Stimulated activated CD8-positive, alpha-beta memory T cell treated with anti-CD3 and anti-CD28 coated beads, Interleukin-4, amount 100 ng/mL, for 48 hours (primary cell): ENCODE results near the gene ZCCHC7.

ENCODE experiments used
- DNase-seq: peaks from one replicate; pipeline ENCODE4 v3.0.0-alpha.2; 2020

Gene ZCCHC7

DNA sequence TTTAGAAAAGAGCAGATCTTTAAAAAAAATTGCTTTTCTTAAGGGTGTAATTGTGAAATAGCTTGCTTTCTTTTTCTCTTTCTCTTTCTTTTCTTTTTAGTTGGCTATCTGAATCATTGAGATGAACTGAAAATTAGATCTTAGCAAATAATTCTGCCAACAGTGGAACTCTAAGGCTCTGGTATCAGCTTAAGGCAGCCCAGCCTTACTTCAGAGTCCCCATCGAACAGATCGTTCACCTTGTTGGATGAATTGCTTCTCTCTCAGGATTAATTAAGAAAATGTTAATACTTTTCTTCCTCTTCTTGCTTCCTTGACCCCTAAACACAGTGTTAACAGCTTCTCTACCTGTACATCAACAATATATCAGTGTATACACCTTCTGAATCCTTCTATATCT is 92.1 kb downstream of the ZCCHC7 start:
- no peak for DNase-seq

DNA sequence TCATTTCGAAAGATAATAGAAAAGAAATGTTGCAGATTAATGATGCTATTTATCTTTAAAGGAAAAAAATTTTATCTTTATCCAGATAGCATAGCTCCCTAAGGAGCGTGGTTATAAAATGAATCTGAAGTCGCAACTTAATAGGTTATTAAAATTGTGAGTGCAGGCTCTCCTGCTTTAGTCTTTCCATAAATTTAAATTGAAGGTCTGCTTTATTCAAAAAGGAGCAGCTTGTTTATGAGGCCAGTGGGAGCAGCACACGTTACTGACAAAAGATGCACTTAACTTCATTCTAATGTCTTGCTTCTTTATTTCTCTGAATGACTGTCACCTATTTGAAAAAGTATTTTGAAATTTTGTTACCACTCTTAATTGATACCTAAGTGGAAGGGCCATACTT is 95.0 kb downstream of the ZCCHC7 start:
- no peak for DNase-seq

DNA sequence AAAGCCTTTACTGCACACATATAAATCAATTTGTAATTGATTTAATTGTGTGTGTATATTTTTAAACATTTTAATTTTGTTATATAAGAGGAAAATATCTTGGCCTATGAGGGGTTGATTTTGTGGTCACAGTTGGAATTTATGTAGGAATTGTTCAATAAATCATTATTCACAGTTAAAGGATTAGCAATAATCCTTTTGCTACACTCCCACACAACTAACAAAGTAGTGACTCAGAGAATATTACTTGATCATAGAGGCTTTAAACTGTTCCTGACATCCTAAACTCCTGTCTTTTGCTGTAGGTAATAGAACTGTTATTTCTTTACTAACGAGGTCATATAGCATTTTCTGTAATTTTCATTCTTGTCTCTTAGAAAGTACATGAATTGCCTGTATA is 95.5 kb downstream of the ZCCHC7 start:
- DNase-seq = no peak

DNA sequence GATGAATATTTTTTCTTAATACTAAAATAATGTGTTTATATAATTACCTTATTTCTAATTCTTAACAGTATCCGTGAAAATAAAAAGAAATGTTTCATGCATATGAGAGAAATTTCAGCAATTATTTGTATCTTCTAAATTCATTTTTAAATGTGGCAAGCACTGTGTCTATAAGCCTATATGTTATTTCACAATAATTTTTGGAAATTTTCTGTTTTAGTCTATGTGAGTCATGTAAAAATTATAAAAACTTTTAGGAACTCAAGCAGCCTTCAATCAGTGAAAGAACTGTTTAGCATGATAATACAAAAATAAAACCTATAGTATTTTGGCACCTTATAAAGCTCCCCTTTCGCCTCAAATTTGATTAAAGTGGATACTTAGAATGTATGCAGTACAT is 96.8 kb downstream of the ZCCHC7 start:
- no peak for DNase-seq

DNA sequence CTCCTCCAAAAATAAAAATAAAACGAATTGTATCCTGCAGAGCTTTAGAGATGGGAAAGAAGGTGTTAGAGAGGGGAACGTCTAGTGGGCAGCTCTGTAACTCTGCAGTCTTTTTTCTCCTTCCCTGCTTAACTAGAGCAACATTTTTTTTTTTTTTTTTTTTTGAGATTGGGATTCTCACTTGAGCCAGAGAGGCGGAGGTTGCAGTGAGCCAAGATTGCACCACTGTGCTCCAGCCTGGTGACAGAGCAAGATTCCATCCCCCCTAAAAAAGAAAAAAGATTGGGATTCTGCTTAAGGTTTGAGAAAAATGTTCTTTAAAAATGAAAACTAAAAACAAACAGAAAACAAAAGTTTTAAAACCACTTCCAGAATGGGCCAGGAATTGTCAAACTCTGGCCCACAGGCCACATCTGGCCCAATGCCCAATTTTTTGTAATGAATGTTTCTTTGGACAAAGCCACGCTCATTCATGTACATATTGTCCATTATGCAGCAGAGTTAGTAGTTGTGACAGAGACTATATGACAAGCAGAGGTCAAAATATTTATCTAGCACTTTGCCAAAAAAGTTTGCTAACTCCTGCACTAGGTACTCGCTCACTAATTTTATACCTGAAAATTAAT is 98.5 kb downstream of the ZCCHC7 start:
- DNase-seq = no peak

DNA sequence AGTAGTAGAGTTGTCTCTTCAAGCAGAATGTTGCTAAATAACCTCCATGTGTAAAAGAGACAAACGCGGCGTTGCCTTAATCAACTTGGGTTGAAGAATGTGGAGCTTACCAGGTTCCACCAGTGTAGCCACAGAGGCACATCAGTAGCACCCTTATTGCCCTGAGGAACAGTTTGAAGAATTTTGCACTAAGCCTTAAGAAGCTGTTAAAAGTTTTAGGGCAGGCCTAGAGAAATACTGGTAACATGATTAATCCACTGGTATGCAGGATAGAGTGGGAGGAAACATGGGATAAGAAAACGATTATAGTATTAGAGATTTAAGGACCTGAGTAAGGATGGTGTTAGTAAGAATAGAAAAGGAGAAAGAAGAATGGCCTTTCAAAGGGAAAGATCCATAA is 100.6 kb downstream of the ZCCHC7 start:
- DNase-seq = no peak

DNA sequence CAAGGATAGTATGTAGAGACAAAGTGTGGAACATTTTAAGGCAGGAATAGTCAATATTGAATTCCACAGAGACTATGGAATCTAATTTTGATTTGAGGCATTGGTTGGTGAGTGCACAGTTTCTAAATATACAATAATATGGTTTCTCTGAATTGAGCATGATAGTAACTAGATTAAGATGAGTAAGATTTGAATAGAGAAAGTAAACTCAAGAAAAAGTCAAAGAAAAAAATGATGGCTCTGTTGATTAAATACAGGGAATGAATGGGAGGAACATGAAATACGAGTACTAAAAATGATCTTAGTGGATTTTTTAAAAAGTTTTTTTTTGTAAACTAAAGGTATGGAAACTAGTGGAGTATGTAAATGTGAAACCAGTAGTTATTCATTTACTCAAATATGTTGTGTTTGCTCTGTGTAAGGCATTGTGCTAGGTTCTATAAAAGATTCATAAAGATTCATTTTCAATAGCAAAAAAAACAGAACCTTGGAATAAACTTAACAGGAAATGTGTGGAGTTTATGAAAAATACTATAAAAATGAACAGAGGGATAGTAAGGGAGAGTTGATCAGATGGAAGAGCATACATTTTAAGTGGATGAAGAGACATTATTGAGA is 101.2 kb downstream of the ZCCHC7 start:
- no peak for DNase-seq

DNA sequence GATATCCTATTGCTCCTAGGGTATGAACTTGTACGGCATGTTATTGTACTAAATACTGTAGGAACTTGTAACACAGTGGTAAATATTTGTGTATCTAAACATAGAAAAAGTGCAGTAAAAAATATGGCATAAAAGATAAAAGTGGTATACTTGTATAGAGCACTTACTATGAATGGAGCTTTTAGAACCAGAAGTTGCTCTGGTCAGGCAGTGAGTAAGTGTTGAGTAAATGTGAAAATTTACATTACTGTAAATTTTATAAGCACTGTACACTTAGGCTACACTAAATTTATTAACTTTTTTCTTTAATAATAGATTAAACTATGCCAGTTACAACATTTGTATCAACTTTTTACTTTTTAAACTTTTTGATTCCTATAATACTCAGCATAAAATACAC is 109.1 kb downstream of the ZCCHC7 start:
- no peak for DNase-seq

DNA sequence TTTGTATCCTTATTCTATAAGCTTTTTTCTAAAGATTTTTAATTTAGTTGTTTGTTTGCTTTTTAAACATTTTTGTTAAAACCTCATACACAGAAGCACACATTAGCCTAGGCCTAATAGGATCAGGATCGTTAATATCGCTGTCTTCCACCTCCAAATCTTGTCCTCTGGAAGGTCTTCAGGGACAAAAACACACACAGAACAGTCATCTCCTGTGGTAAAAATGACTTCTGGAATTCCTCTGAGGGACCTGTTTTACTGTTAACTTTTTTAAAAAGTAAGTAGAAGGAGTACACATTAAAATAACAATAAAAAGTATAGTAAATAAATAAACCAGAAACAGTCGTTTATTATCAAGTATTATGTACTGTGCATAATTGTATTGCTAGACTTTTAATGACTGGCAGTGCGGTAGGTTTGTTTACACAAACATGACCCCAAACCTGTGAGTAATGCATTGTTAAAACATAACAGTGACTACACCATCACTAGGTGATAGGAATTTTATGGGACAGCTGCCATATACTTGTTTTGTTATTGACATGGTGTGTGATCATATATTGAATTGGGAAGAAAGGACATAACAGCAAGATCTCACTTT is 109.6 kb downstream of the ZCCHC7 start:
- DNase-seq = no peak

DNA sequence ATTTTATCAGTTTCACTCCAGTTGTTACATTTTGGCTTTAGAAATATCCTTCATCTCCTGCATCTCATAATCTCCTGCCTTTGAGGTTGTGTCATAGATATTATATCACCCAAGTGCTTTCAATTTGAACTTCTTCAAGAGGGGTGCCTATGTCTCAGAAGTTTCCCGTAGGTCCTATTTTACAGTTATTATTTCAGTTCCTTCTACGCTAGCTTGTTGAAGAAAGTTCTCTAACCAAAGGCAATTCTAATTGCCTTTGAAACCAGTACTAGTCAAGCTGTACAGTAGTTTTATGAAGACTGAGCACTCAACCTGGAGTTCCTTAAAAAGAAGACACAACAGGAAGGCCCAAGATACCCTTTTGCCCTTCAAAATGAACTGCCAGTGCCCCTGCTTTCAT is 116.4 kb downstream of the ZCCHC7 start:
- DNase-seq = no peak

DNA sequence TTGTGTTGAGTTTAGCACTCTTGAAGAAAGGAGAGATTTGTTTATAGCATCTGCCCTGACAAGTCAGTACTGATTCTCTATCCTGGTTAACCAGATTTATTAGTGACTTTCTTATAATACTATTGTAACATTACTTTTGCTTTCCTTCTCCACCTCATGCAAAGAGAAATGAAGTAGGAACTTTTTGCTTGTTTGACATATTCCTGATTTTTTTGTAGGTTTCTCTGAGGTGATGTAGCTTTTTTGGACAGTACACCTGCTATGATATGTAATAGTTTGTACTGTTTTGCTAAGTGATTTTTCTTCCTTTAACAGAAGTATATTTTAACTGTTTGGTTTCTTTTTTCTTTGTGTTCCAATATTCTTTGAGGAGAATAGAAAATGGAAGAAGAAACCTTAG is 117.7 kb downstream of the ZCCHC7 start:
- DNase-seq = no peak

DNA sequence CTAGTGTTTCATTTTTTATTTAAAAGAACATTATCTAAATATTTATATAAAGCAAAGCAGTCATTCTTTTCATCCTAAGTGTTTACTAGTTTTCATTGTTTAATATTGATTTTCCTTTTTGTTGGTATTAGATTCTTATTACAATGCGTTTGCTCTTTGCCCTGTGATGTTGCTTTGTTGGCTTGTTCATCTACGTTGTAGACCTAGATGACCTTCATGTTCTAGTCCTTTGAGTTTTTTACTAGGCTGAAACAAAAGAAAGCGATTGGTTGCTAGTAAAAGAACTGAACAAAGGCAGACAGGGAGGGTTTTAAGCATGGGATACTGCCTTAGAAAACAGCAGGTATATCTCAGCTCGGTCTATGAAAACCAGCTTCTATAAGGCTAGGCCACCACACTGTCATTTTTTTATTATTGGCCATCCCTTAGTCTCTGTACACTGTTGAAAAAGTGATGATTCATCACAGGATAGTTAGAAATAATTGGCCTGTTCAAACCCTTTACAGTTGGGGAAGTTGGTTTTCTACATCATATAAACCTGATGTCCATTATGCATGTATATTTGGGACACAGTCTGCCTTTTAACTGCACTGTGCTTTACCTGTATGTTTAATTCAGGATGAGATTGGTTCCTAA is 119.0 kb downstream of the ZCCHC7 start:
- DNase-seq = no peak

DNA sequence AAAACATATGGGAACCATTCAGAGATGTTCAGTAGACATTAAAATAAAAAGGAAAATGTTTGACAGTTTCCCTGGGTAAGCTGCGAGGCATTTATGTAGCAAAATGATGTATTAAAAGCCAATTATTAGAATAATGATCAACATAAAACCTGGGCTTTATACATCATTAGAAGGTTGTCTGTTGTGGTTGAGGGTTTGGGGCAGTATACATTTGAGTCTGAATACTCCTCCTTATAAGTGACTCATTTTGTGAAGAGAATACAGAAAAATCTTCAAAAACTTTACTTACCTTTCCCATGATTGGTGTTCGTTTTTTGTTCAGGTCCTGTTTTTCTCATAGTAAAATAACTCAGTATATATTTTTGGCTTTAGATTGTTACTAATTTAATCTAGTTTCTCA is 119.5 kb downstream of the ZCCHC7 start:
- no peak for DNase-seq

DNA sequence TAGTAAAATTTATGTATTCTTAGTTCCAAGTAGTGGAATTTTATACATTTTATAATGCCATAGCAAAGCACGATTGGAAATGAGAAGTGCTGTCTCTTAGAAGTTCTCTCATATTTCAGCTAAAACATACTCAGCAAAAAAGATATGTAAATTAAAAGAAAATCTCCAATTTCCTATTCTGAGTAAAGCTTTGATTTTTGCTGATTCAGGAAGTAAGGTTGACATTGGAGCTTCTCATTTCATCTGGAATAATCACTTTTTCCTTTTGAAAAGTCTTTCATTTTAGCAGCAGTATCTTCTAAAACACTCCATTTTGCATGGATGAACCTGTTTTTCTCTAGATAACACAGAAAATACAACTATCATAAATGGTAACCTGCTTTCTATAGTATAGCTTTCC is 121.0 kb downstream of the ZCCHC7 start:
- DNase-seq = no peak

DNA sequence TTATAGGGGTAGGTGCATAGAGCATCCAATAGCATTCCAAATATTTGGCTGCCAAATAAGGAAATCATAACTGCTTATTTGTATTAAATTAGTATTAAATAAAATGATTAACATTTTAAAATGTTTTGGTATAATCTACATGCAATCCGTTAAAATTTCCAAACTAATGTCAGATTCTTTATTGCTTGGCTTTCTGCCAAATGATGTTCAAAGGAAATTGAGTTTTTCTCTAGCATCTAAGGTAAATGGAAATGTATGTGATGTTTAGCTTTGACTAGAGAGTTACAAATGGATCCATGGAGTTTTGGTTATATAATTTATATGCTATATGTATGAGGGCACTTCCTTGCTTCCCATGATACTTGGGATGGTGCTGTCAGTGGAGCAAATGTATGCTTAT is 121.7 kb downstream of the ZCCHC7 start:
- no peak for DNase-seq

DNA sequence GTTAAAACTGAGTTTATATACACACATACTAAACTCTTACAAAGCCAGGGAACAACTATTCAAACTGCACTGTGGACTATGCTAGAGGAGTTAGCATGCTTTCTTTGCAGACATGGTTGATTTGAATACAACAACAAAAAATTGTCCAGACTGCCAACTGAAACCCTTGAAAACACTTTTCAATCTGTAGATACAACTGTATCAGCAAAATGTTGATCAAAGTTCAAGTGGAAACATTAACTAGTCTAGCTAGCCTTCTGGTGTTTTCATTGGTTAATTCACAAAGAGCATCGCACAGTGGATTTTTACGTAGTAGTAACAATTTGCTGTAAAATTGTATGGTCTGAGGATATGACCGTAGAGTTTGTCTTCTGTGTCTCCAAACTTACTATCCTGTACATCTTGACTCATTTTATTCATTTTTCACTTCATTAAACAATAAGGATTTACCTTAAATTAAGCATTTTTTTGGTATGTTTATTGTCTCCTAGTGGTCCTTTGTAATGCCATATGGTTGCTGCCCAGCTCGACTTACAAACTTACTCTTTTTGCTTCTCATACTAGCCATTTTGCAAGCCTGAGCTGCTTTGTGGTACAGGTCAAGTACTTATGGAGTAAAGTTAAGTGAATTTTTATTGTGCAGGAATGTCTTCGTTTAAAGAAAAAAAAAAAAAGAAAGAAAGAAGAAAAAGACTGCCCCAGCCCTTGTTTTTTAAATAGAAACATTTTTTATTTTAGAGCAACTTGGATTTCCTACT is 123.4 kb downstream of the ZCCHC7 start:
- no peak for DNase-seq

DNA sequence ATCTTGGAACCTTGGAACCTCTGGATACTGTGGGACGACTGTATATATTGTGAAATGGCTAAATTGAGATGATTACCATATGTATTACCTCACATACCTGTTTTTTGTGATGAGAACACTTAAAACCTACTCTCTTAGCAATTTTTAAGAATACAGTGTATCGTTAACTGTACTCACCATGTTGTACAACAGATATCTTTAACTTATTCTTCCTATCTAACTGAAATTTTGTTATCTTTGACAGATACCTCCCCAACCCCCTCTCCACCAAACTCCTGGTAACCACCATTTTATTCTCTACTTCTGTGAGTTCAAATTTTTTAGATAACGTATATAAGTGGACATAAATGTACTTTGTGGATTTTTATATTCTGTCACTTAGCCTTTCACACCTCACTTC is 126.5 kb downstream of the ZCCHC7 start:
- no peak for DNase-seq

DNA sequence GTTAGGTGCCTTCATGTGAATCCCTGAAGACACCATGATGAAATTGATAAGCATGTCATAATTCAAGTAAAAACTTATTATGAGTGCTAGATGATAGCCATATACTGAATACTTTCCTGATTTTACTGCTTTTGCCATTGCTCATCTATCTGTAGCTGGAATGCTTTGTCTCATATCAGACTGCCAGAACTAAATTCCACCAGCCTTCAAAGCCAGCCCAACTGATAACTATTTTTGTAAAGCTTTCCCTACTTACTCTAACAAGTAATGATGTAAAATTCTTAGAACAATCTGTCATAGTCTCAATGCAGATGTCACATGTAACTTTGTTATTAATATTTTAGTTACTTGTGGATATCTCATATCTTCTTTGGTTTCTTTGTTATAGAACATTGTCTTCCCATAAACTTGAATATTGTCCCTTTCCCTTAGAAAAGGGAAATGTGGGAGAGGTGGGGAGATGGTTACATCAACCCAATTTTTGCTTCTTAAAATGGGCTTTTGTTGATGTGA is 128.3 kb downstream of the ZCCHC7 start:
- DNase-seq = no peak

DNA sequence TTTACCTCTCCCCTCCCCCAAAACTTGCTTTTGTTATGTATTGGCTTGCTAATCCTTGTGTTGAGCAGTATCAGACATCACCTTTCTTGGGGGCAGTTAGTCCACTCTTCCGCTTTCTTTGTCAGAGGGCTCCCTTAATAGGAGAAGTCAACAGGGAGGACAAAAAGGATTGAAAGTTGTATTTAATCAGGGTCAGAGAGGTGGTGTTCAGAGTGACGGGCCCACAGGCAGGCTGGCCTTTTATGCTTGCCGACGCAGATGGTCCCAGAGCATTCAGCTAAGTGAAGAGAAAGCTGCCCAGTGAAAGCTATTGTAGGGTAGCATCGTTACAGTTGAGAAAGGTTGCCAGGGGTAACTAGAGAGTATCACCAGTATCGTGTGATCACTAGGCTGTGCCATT is 131.1 kb downstream of the ZCCHC7 start:
- no peak for DNase-seq

DNA sequence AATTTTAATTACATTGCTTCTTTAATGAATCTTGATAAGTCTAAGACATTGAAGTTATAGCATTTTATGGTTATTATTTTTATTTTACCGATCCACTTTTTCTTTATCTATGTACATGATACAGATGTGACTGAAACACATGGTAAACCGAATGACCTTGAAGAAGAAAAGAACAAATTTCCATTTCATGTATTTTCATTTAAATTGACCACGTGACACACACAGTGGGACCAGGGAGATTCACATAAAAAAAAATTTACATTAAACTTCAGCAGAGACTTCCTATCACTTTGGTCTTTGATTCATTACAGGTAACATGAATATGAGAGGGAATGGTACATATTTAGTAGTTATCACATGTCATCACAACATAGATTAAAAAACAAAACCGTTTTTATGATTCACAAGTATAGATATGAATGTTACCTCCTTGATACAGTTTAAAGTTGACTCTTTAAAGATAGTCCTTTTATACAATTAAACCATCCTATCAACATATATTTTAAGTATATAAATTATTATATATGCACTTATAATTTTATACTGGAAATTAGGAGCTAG is 133.1 kb downstream of the ZCCHC7 start:
- no peak for DNase-seq

DNA sequence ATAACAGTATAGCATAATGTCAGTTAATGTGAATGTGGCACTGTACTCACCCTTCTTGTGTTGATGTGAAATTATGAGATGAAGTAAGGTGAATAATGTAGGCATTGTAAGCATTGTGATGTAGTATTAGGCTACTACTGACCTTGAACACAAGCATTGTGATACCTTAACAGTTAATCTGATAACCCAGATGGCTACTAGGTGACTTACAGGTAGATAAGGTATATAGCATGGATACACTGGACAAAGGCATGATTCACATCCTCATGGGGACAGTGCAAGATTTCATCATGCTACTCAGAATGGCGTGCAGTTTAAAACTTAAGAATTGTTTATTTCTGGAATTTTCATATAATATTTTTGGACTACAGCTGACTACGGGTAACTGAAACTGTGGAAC is 134.8 kb downstream of the ZCCHC7 start:
- no peak for DNase-seq

DNA sequence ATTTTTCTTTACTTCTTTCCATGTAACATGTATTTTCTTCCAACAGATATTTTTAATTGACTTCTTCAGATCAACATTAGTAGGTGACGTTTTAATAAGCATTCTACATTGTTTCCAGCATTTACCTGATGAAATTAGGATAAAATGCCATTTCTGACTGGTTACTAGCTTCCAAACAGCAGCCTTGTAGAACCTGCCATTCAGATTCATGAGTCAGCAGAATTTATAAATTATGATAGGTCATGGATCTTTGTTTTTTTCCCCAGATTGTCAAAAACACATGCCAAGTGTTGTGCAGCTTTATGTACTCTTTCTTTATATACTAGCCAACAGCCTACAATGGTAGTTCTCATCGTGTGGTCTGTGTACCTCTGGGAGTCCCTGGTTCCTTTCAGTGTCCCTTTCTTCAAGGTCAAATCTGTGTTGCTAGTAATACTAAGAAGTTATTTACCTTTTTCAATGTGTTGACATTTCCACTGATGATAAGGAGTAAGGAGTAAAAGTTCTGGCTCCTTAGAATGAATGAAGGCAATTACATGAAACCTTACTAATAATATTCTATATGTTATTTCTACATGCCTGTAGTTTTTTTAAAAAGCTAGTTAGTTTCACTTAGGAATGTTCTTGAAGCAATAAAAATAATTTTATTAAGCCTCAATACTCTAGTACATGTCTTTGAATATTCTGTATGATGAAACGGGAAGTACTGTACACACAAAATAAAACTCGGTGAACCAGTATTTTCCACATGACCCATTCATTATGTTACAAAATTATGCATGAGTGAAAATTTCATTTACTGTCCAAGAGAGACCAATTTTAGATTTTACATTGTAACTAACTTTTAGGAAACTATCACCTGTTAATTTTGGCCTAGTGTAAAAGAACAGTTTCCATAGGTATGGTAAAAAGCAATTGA is 135.8 kb downstream of the ZCCHC7 start:
- no peak for DNase-seq
